Esophagus squamous epithelium (tissue), 5 donors: Measurements from ENCODE around the gene LGALS7. TPM values are rescaled to one million over a fixed set of nuclear protein-coding genes. Genes with fewer than 3 reads are reported as not detected.

ENCODE experiments used
- DNase-seq: peaks from one replicate; lab custom pipeline; 2025; lab: John Stamatoyannopoulos, UW
- H3K27ac ChIP-seq, 4 donors: fragments of 200-600 bp; sonication (generic); one replicate each; pipeline ENCODE4 v1.5.1; 2016 to 2019; ENCODE audit warnings: mild to moderate bottlenecking in 1 of 4
- H3K27me3 ChIP-seq, 4 donors: fragments of 200-600 bp; sonication (generic); 1 replicate in 3 of 4; 2 replicates in 1 of 4; pipeline versions ENCODE4 v1.5.1 to v1.6.0; 2017 to 2021; ENCODE audit warnings: antibody characterized with exemption in 1 of 4
- H3K36me3 ChIP-seq, 3 donors: fragments of 200-600 bp; sonication (generic); one replicate each; pipeline ENCODE4 v1.5.1; 2016 to 2019
- H3K4me1 ChIP-seq, 3 donors: fragments of 200-600 bp; sonication (generic); one replicate each; pipeline ENCODE4 v1.5.1; 2017 to 2019
- H3K4me3 ChIP-seq, 4 donors: fragments of 200-600 bp; sonication (generic); 1 replicate in 3 of 4; 2 replicates in 1 of 4; pipeline ENCODE4 v1.5.1; 2016 to 2019; ENCODE audit warnings: mild to moderate bottlenecking in 2 of 4, moderate library complexity in 1 of 4
- H3K9me3 ChIP-seq, 3 donors: fragments of 200-600 bp; sonication (generic); one replicate each; pipeline ENCODE4 v1.5.1; 2016 to 2019
- POLR2A ChIP-seq, 4 donors: fragments of 450-650 bp; IDR thresholded peaks; one replicate each; pipeline ENCODE4 v1.6.1; 2017; ENCODE audit warnings: antibody characterized with exemption in 4 of 4, mild to moderate bottlenecking in 4 of 4, moderate library complexity in 3 of 4
- WGBS, 2 donors: methylation state at CpG; one replicate each; pipeline ENCODE4 v1.1.5; 2018; 5-methylcytosine and 5-hydroxymethylcytosine counted together
- intact Hi-C: fragments of 100-400 bp; cut with DNase I; formaldehyde crosslinking; loops from one replicate; pipeline ENCODE4 v1.15.0; 2022
- total RNA-seq, 4 donors: library from RNA; depleted of rRNA; stranded (reverse); fragments of >200 nt; gene quantifications; one replicate each; pipeline ENCODE4 v1.1.0, GENCODE V29; 2016
- TF ChIP-seq, protein P1 (sequence below), 6 experiments: fragments of 450-650 bp in 4 of 6; fragments of 200-600 bp in 2 of 6; sonication (generic) in 2 of 6; IDR thresholded peaks; one replicate each; pipeline ENCODE4 v1.5.1; 2016 to 2019; ENCODE audit warnings: antibody characterized with exemption in 6 of 6, mild to moderate bottlenecking in 4 of 6, moderate library complexity in 4 of 6
- donor health status: DM: yes; HTN: yes; CAD: no.

LGALS7 gene
- total RNA-seq, 4 donors from 2014 or later: 7.1 to 266 (median 114) TPM

DNA sequence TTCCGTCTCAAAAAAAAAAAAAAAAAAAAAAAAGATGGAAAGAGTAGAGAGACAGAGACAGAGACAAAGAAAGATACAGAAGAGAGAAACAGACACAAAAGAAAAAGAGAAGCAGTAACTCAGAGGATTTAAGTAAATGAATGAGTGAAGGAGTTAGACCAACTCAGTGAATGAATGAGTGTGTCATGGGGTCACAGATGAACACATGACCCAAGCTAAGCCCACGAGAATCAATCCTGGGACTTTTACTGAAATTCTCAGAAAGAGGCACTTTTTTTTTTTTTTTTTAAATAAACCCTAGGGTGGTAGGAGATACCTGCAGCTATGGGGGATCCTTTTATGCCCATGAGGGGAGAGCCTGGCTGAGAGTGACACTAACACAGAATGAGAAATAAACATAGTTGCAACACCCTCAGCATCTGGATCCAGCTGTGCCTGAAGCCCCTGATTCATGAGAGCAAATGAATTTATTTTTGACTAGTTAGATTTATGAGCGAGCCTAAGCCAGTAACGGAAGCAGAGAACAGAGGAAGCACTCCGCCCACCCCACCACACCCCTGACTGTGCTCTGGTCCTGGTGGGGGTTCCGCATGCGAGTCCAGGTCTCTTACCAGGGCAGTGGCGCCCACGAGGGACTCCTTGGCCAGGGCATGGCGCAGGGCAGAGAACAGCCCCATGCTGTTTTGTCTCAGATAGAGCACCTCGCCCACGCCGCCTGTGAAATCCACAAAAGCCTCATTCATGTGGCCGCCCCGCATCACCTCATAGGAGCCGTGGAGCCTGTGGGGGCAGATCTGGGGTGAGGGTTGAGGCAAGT is 33.7 kb downstream of the LGALS7 start:
- Histone ChIP-seq H3K4me1 (peaks cover 20 to 36% (median 23%) of the 10 kb centered on the region in 3 donors), H3K27ac (no peak overlapping the region), H3K27me3 (no peaks in the 10 kb centered on the region), H3K36me3 (no peaks in the 10 kb centered on the region), H3K4me3 (no peak overlapping the region), H3K9me3 (no peaks in the 10 kb centered on the region)
- DNase-seq: no peak
- intact Hi-C loops: loop anchor here (10.0 kb wide), 1 partner anchor 95 kb away; the partner anchor contains the start of gene ECH1
- TF ChIP-seq POLR2A (IDR thresholded peaks at IDR 0.05): no peak
- TF ChIP-seq, protein P1, sequence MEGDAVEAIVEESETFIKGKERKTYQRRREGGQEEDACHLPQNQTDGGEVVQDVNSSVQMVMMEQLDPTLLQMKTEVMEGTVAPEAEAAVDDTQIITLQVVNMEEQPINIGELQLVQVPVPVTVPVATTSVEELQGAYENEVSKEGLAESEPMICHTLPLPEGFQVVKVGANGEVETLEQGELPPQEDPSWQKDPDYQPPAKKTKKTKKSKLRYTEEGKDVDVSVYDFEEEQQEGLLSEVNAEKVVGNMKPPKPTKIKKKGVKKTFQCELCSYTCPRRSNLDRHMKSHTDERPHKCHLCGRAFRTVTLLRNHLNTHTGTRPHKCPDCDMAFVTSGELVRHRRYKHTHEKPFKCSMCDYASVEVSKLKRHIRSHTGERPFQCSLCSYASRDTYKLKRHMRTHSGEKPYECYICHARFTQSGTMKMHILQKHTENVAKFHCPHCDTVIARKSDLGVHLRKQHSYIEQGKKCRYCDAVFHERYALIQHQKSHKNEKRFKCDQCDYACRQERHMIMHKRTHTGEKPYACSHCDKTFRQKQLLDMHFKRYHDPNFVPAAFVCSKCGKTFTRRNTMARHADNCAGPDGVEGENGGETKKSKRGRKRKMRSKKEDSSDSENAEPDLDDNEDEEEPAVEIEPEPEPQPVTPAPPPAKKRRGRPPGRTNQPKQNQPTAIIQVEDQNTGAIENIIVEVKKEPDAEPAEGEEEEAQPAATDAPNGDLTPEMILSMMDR (IDR thresholded peaks at IDR 0.05): no peak
- WGBS, 2 donors: 32 to 35% methylated on average over 7 to 13 of the region's 16 CpGs

DNA sequence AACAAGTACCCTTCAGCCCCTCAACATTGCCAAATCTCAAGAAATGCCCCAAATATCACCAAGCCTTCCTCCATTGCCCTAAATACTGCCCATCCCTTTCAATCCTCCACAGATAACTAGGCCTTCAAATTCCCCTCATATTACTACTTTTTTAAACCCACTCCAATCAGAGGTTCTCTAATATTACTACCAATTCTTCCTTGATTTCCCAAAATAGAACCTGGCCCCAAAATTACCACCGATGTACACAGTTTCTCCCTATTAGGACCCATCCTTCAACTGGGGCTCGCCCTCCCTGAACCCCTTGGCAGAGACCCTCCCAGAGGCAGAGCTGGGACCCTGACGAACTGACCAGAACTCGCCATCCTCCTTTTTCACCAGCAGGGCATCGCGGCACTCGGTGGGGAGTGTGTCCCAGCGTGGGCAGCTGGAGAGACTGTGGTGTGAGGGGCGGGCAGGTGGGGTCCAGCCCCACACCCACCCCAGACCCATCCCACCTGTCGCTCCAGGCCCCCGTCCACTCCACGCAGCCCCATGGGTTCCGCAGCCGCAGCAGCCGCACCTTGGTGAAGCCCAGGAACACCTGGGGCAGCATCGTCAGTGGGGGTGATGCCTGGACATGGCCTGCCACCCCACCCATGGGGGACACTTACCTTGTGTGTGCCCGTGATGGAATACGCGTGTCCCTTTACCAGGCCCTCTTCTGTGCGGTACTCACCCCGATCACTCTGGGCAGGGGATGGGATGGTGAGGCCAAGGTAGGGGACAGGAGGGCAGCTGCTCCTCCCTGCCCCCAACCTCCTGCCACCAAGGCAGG is 35.2 kb downstream of the LGALS7 start:
- intact Hi-C loops: loop anchor here (10.0 kb wide), 1 partner anchor 97 kb away; the partner anchor contains the start of gene ECH1
- H3K27ac ChIP-seq: no peak overlapping the region
- peaks cover 29 to 51% (median 33%) of the 10 kb centered on the region in 3 donors for H3K4me1 ChIP-seq
- H3K27me3 ChIP-seq: no peaks in the 10 kb centered on the region
- no peaks in the 10 kb centered on the region for H3K36me3 ChIP-seq
- no peak for DNase-seq
- TF ChIP-seq, protein P1 (IDR thresholded peaks at IDR 0.05): no peak
- no peak for TF ChIP-seq POLR2A (IDR thresholded peaks at IDR 0.05)
- no peak overlapping the region for H3K4me3 ChIP-seq
- 97 to 100% methylated on average over 4 to 12 of the region's 21 CpGs for WGBS, 2 donors
- no peaks in the 10 kb centered on the region for H3K9me3 ChIP-seq

DNA sequence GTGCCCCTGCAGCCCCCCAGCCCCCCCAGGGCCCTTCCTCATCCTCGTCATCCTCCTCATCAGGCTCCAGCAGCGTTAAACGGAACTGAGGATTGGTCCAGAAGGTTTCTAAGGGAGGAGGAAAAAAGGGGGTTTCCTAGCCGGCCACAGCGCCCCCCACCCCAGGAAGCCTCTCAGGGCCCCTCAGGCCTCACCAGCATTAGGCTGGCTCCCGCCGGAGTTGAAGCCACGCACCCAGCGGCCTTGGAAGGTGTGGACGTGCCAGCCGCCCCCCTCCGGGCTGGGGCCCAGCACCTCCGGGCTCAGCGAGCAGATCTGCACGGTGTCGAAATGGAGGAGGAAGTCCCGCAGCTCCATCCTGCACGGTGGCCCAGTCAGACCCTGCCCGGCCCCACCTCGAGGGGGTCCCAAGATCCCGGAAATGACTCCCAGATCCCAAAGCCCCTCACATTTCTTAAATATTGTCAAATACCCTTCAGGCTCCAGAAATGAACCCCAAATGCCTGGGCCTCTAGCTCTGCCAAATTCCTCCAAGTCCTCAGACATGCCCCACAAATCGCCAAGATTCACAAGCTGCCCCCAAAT is 35.9 kb downstream of the LGALS7 start:
- Histone ChIP-seq H3K27ac (peak overlapping the region in 1 of 4 donors; percentile 86), H3K36me3 (no peaks in the 10 kb centered on the region), H3K4me1 (peaks cover 31 to 59% (median 33%) of the 10 kb centered on the region in 3 donors), H3K27me3 (no peaks in the 10 kb centered on the region), H3K4me3 (peak overlapping the region in 3 of 4 donors; percentile 18 to 71 (median 50)), H3K9me3 (no peaks in the 10 kb centered on the region)
- intact Hi-C loops: loop anchor here (10.0 kb wide), 1 partner anchor 97 kb away; the partner anchor contains the start of gene ECH1
- TF ChIP-seq POLR2A (IDR thresholded peaks at IDR 0.05): no peak
- TF ChIP-seq, protein P1 (IDR thresholded peaks at IDR 0.05): no peak
- WGBS, 2 donors: 38 to 59% methylated on average over 4 of the region's 22 CpGs
- no peak for DNase-seq

DNA sequence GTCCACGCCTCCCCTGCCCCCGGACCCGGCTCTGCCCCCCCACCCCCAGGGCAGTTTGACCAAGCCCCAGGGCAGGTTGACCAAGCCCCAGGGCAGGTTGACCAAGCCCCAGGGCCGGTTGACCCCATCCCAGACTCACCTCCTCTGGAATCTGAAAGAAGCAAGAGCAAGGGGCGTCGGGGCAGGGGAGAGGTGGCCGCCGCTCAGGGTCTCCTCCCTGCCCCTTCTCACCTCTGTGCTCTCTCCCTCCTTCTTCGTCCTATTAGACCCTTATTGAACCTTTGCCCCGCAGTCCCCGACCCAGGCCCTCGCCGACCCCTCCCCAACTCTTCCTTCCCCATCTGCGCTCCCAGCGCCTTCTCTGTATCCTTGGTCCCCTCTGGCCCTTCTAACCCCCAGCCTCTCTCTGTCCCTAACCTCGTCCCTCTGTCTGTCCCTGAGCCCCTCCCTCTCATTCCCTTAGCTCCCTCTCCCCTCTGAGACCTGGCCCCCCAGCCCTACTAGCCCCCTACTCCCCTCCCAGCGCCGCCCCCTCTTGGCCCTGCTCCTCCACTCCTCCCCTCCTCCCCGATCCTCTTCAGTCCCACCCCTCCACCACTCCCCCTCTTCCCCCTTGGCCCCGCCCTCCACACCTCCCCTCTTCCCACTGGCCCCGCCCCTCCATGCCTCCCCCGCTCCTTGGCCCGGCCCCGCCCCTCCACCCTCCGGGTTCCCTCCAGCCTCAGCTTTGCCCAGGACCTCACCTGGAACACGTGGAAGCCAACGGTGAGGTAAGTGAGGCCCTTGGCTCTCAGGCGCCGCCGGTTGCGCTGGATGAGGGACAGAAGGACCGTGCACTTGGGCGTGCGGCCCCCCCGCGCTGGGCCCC is 36.7 kb downstream of the LGALS7 start:
- Histone ChIP-seq H3K9me3 (no peaks in the 10 kb centered on the region), H3K27ac (peak overlapping the region; percentile 45 to 89 (median 78)), H3K27me3 (no peaks in the 10 kb centered on the region), H3K4me3 (peak overlapping the region; percentile 31 to 71 (median 42)), H3K4me1 (peaks cover 31 to 66% (median 33%) of the 10 kb centered on the region in 3 donors), H3K36me3 (peaks cover 0 to 7% (median 2%) of the 10 kb centered on the region in 3 donors)
- 8 to 18% methylated on average over 12 to 17 of the region's 36 CpGs for WGBS, 2 donors
- intact Hi-C loops: loop anchor here (10.0 kb wide), 1 partner anchor 98 kb away; the partner anchor contains the start of gene ECH1
- no peak for DNase-seq
- TF ChIP-seq, protein P1 (IDR thresholded peaks at IDR 0.05): no peak
- TF ChIP-seq POLR2A (IDR thresholded peaks at IDR 0.05): no peak
